Activated CD4-positive, alpha-beta memory T cell treated with anti-CD3 and anti-CD28 coated beads for 36 hours (primary cell): Measurements from ENCODE around the gene OTUD7B. TPM values are rescaled to one million over a fixed set of nuclear protein-coding genes. Genes with fewer than 3 reads are reported as not detected.

Experiments used
- total RNA-seq, 2 experiments: library from RNA; stranded (reverse); gene quantifications; one replicate each; pipeline ENCODE4 v1.2.3, GENCODE V29; 2021

Gene OTUD7B
- total RNA-seq, 2 experiments from 2014 or later: 23.8 to 24.7 TPM

Other genes starting within 250 kb of the OTUD7B start
- not detected for gene FCGR1A, start 228.0 kb downstream of the OTUD7B start, total RNA-seq
- 10 to 100 TPM; 27.9 to 29.6 TPM for gene BOLA1, start 111.2 kb downstream of the OTUD7B start, total RNA-seq
- 1 to 10 TPM; 9.6 to 9.8 TPM for gene SV2A, start 92.9 kb downstream of the OTUD7B start, total RNA-seq
- 10 to 100 TPM; 72.7 to 75.7 TPM for gene SF3B4, start 82.9 kb downstream of the OTUD7B start, total RNA-seq
- 1 to 10 TPM; 1.7 to 2.2 TPM for gene MTMR11, start 73.8 kb downstream of the OTUD7B start, total RNA-seq
- gene VPS45, start 57.0 kb upstream of the OTUD7B start, total RNA-seq: 10 to 100 TPM; 26.5 to 28.3 TPM
- 10 to 100 TPM; 28.7 to 31.8 TPM for gene PLEKHO1, start 139.2 kb upstream of the OTUD7B start, total RNA-seq
- gene ANP32E, start 225.4 kb upstream of the OTUD7B start, total RNA-seq: 100 to 1,000 TPM; 224 to 228 TPM
- not detected for gene CA14, start 247.0 kb upstream of the OTUD7B start, total RNA-seq